Loucy (cell line): Measurements from ENCODE around the gene GRIN2B.

Experiments
- H2AFZ ChIP-seq: fragments of 200-600 bp; sonication (generic); 2 replicates; pipeline ENCODE4 v1.6.0; 2016; ENCODE audit warnings: antibody characterized with exemption, mild to moderate bottlenecking, low read length, moderate library complexity
- H3F3A ChIP-seq: fragments of 200-600 bp; 2 replicates; pipeline ENCODE4 v1.6.0; 2016; ENCODE audit warnings: antibody characterized with exemption, low read depth, mild to moderate bottlenecking
- H3K27me3 ChIP-seq: fragments of 200-600 bp; sonication (generic); 2 replicates; pipeline ENCODE4 v1.6.1; 2014; ENCODE audit warnings: low read length, mild to moderate bottlenecking; ENCODE audit not compliant: insufficient read depth, poor library complexity, severe bottlenecking
- H3K36me3 ChIP-seq: fragments of 200-600 bp; sonication (generic); 2 replicates; pipeline ENCODE4 v1.6.1; 2016; ENCODE audit warnings: low read length; ENCODE audit not compliant: insufficient read depth
- H3K4me1 ChIP-seq: fragments of 200-600 bp; sonication (generic); 2 replicates; pipeline ENCODE4 v1.5.1; 2014; ENCODE audit warnings: low read length, mild to moderate bottlenecking; ENCODE audit not compliant: insufficient read depth, poor library complexity, severe bottlenecking
- H3K4me2 ChIP-seq: fragments of 200-600 bp; sonication (generic); 2 replicates; pipeline ENCODE4 v1.6.0; 2014; ENCODE audit warnings: antibody characterized with exemption, low read length, low read depth, mild to moderate bottlenecking; ENCODE audit not compliant: poor library complexity, severe bottlenecking
- H3K4me3 ChIP-seq: fragments of 200-600 bp; sonication (generic); 2 replicates; pipeline ENCODE4 v1.5.1; 2014; ENCODE audit warnings: low read length, mild to moderate bottlenecking, mixed read lengths; ENCODE audit not compliant: poor library complexity, severe bottlenecking
- H3K79me2 ChIP-seq: fragments of 200-600 bp; sonication (generic); 2 replicates; pipeline ENCODE4 v1.6.1; 2014; ENCODE audit warnings: low read length; ENCODE audit not compliant: insufficient read depth
- H3K9ac ChIP-seq: fragments of 200-600 bp; sonication (generic); 2 replicates; pipeline ENCODE4 v1.6.0; 2014; ENCODE audit warnings: mild to moderate bottlenecking, low read depth, low read length, moderate library complexity; ENCODE audit not compliant: poor library complexity, severe bottlenecking
- H3K9me2 ChIP-seq: fragments of 200-600 bp; sonication (generic); replicated peaks from 2 replicates; pipeline ENCODE4 v1.6.1; 2016; ENCODE audit warnings: low read depth, low read length, mixed read lengths
- H3K9me3 ChIP-seq: fragments of 200-600 bp; sonication (generic); 2 replicates; pipeline ENCODE4 v1.6.1; 2014; ENCODE audit warnings: mild to moderate bottlenecking, antibody characterized with exemption, low read length, low read depth; ENCODE audit not compliant: insufficient read depth
- H4K20me1 ChIP-seq: fragments of 200-600 bp; sonication (generic); 2 replicates; pipeline ENCODE4 v1.6.0; 2014; ENCODE audit warnings: antibody characterized with exemption, low read length, mild to moderate bottlenecking; ENCODE audit not compliant: insufficient read depth, poor library complexity, severe bottlenecking
- CTCF ChIP-seq: fragments of 200-600 bp; sonication (generic); conservative IDR thresholded peaks from 2 replicates; pipeline ENCODE4 v1.5.1; 2014; ENCODE audit warnings: mild to moderate bottlenecking, antibody characterized with exemption, low read length
- EZH2phosphoT487 ChIP-seq: fragments of 200-600 bp; IDR thresholded peaks from 2 replicates; pipeline ENCODE4 v1.6.1; 2018; ENCODE audit warnings: antibody characterized with exemption, mild to moderate bottlenecking, moderate library complexity, borderline replicate concordance

Gene GRIN2B

GRCh38 chr12:13962699-13963098 is 18.7 kb downstream of the GRIN2B start:
- Histone ChIP-seq H3K9me3 (no peaks in the 10 kb centered on the region), H3K36me3 (no peaks in the 10 kb centered on the region), H3K9ac (no peak overlapping the region), H3K4me3 (no peak overlapping the region), H4K20me1 (no peaks in the 10 kb centered on the region), H3K9me2 (no peaks in the 10 kb centered on the region), H3K4me1 (no peaks in the 10 kb centered on the region), H3K4me2 (no peak overlapping the region), H3K79me2 (no peaks in the 10 kb centered on the region), H2AFZ (no peak overlapping the region), H3K27me3 (no peaks in the 10 kb centered on the region), H3F3A (no peaks in the 10 kb centered on the region)
- peak; percentile 50 for TF ChIP-seq CTCF
- no peak for TF ChIP-seq EZH2phosphoT487

- Histone ChIP-seq H3K79me2 (no peaks in the 10 kb centered on the region), H2AFZ (no peak overlapping the region), H3F3A (no peaks in the 10 kb centered on the region), H3K9me3 (no peaks in the 10 kb centered on the region), H4K20me1 (no peaks in the 10 kb centered on the region), H3K9me2 (no peaks in the 10 kb centered on the region), H3K27me3 (no peaks in the 10 kb centered on the region), H3K36me3 (no peaks in the 10 kb centered on the region), H3K4me1 (no peaks in the 10 kb centered on the region), H3K9ac (no peak overlapping the region), H3K4me3 (no peak overlapping the region), H3K4me2 (no peak overlapping the region)
- TF ChIP-seq CTCF (no peak), EZH2phosphoT487 (no peak)
These were observed 19.4 kb downstream of the GRIN2B start for GRCh38 chr12:13961971-13962370.

GRCh38 chr12:13959131-13959723 is 22.2 kb downstream of the GRIN2B start:
- Histone ChIP-seq H4K20me1 (no peaks in the 10 kb centered on the region), H3K79me2 (no peaks in the 10 kb centered on the region), H3K9me2 (no peaks in the 10 kb centered on the region), H3K27me3 (no peaks in the 10 kb centered on the region), H3K9me3 (no peaks in the 10 kb centered on the region), H3K4me1 (no peaks in the 10 kb centered on the region), H3F3A (no peaks in the 10 kb centered on the region), H3K36me3 (no peaks in the 10 kb centered on the region), H3K9ac (no peak overlapping the region), H3K4me2 (no peak overlapping the region), H2AFZ (no peak overlapping the region), H3K4me3 (no peak overlapping the region)
- TF ChIP-seq EZH2phosphoT487 (no peak), CTCF (no peak)
